Stimulated activated memory B cell treated with anti-CD40 and anti-IgM and Interleukin-4, amounts not matched to agents 10 μg/mL and 1 μg/mL and 100 μg/mL, for 72 hours (primary cell): ENCODE results near the gene FILIP1L.

Source experiments
- ATAC-seq: fragments of 150-1000 bp; cut with Tn5 transposase; 2 replicates; pipeline ENCODE4 v1.10.0; 2021
- H3K27ac Mint-ChIP-seq: one replicate; pipeline ENCODE4 v1.8.0; 2022; ENCODE audit warnings: mild to moderate bottlenecking, mixed read lengths
- H3K27me3 Mint-ChIP-seq: one replicate; pipeline ENCODE4 v1.8.0; 2022; ENCODE audit warnings: mixed read lengths
- H3K36me3 Mint-ChIP-seq: one replicate; pipeline ENCODE4 v1.8.0; 2022; ENCODE audit warnings: mixed read lengths
- H3K4me1 Mint-ChIP-seq: one replicate; pipeline ENCODE4 v1.8.0; 2022; ENCODE audit warnings: mixed read lengths
- H3K4me3 Mint-ChIP-seq: one replicate; pipeline ENCODE4 v1.8.0; 2022; ENCODE audit warnings: mild to moderate bottlenecking, moderate library complexity, mixed read lengths
- H3K9me3 Mint-ChIP-seq: one replicate; pipeline ENCODE4 v1.8.0; 2022; ENCODE audit warnings: mixed read lengths

The FILIP1L gene

GRCh38 chr3:99789011-99789721 lies 325.1 kb downstream of the FILIP1L start:
- H3K27me3 Mint-ChIP-seq: peaks cover 2% of the 10 kb centered on the region
- H3K27ac Mint-ChIP-seq: no peak overlapping the region

More at GRCh38 chr3:99789011-99789721, 325.1 kb downstream of the FILIP1L start:
- Mint-ChIP-seq H3K4me3 (no peak overlapping the region), H3K4me1 (no peaks in the 10 kb centered on the region), H3K36me3 (no peaks in the 10 kb centered on the region), H3K9me3 (no peaks in the 10 kb centered on the region)
- ATAC-seq: peak; percentile 79
